CD14-positive monocyte (primary cell): Measurements from ENCODE around the gene RTN4R. TPM values are rescaled to one million over a fixed set of nuclear protein-coding genes. Genes with fewer than 3 reads are reported as not detected.
"Not testable (repeated sequence)": the region's sequence is repeated elsewhere in the genome, so short reads cannot be mapped to it uniquely, and the experiment has no call there.

Source experiments
- DNase-seq, 3 donors: peaks; one replicate each; pipeline ENCODE4 v3.0.0-alpha.2; 2011 to 2022
- H2AFZ ChIP-seq: 2 replicates; pipeline ENCODE4 v1.6.0; 2012; ENCODE audit warnings: mild to moderate bottlenecking, low read depth, low read length, inconsistent platforms; ENCODE audit not compliant: insufficient read depth, poor library complexity, severe bottlenecking
- H3K27ac ChIP-seq, 2 donors: 1 replicate in 1 of 2; 2 replicates in 1 of 2; pipeline ENCODE4 v1.5.1; 2012 to 2013; ENCODE audit warnings: low read length in 2 of 2, control low read depth in 1 of 2, inconsistent platforms in 1 of 2, low read depth in 1 of 2, mild to moderate bottlenecking in 1 of 2
- H3K27me3 ChIP-seq, 2 donors: one replicate each; pipeline versions ENCODE4 v1.6.0 to v1.6.1; 2011 to 2013; ENCODE audit warnings: low read length in 2 of 2; ENCODE audit not compliant: control insufficient read depth in 2 of 2, insufficient read depth in 2 of 2
- H3K36me3 ChIP-seq, 2 donors: replicated peaks in 1 of 2; 1 replicate in 1 of 2; 2 replicates in 1 of 2; pipeline versions ENCODE4 v1.5.1 to v1.6.1; 2012 to 2013; ENCODE audit warnings: low read length in 2 of 2, control low read depth in 1 of 2, inconsistent platforms in 1 of 2, mild to moderate bottlenecking in 1 of 2; ENCODE audit not compliant: insufficient read depth in 2 of 2, control insufficient read depth in 1 of 2
- H3K4me1 ChIP-seq, 2 donors: 1 replicate in 1 of 2; 2 replicates in 1 of 2; pipeline versions ENCODE4 v1.5.1 to v1.6.1; 2012 to 2013; ENCODE audit warnings: low read length in 2 of 2, control low read depth in 1 of 2, inconsistent platforms in 1 of 2, mild to moderate bottlenecking in 1 of 2, moderate library complexity in 1 of 2; ENCODE audit not compliant: insufficient read depth in 2 of 2, control insufficient read depth in 1 of 2
- H3K4me2 ChIP-seq: replicated peaks from 2 replicates; pipeline ENCODE3; 2012; ENCODE audit warnings: low read length, moderate library complexity, mild to moderate bottlenecking; ENCODE audit not compliant: poor library complexity, severe bottlenecking; ENCODE audit errors: extremely low read depth
- H3K4me3 ChIP-seq, 3 experiments: fragments of 200-600 bp in 1 of 3; sonication (generic) in 1 of 3; replicated peaks in 1 of 3; 1 replicate in 2 of 3; 2 replicates in 1 of 3; pipeline ENCODE4 v1.5.1; 2011 to 2013; ENCODE audit warnings: low read length in 3 of 3, mild to moderate bottlenecking in 3 of 3, control low read depth in 2 of 3, low read depth in 2 of 3, inconsistent platforms in 1 of 3, moderate library complexity in 1 of 3
- H3K79me2 ChIP-seq: 2 replicates; pipeline ENCODE4 v1.6.0; 2012; ENCODE audit warnings: mild to moderate bottlenecking, control low read depth, inconsistent platforms, low read length, moderate library complexity; ENCODE audit not compliant: insufficient read depth
- H3K9ac ChIP-seq: 2 replicates; pipeline ENCODE4 v1.6.0; 2017; ENCODE audit warnings: low read length, mild to moderate bottlenecking; ENCODE audit not compliant: insufficient read depth, poor library complexity, severe bottlenecking
- H3K9me3 ChIP-seq, 2 donors: replicated peaks in 1 of 2; 1 replicate in 1 of 2; 2 replicates in 1 of 2; pipeline versions ENCODE4 v1.5.1 to v1.6.1; 2012 to 2013; ENCODE audit warnings: low read length in 2 of 2, control low read depth in 1 of 2; ENCODE audit not compliant: control insufficient read depth in 1 of 2, insufficient read depth in 1 of 2
- H4K20me1 ChIP-seq: 2 replicates; pipeline ENCODE4 v1.6.0; 2012; ENCODE audit warnings: mild to moderate bottlenecking, low read length, control low read depth, moderate library complexity; ENCODE audit not compliant: insufficient read depth
- H3K27ac Mint-ChIP-seq, 7 donors: one replicate each; pipeline ENCODE4 v1.8.0; 2020; ENCODE audit warnings: mild to moderate bottlenecking in 7 of 7, mixed read lengths in 7 of 7, moderate library complexity in 6 of 7, inconsistent platforms in 2 of 7
- H3K27me3 Mint-ChIP-seq, 3 donors: one replicate each; pipeline ENCODE4 v1.8.0; 2021 to 2022; ENCODE audit warnings: low read depth in 3 of 3, mild to moderate bottlenecking in 3 of 3, mixed read lengths in 3 of 3, moderate library complexity in 3 of 3, inconsistent platforms in 1 of 3
- H3K36me3 Mint-ChIP-seq, 2 donors: one replicate each; pipeline ENCODE4 v1.8.0; 2020; ENCODE audit warnings: mixed read lengths in 2 of 2, inconsistent platforms in 1 of 2, mild to moderate bottlenecking in 1 of 2
- H3K4me1 Mint-ChIP-seq: one replicate; pipeline ENCODE4 v1.8.0; 2020; ENCODE audit warnings: mild to moderate bottlenecking, mixed read lengths
- H3K4me3 Mint-ChIP-seq, 2 donors: one replicate each; pipeline ENCODE4 v1.8.0; 2020; ENCODE audit warnings: mild to moderate bottlenecking in 2 of 2, mixed read lengths in 2 of 2, moderate library complexity in 1 of 2
- H3K9me3 Mint-ChIP-seq, 7 donors: one replicate each; pipeline ENCODE4 v1.8.0; 2020 to 2022; ENCODE audit warnings: mixed read lengths in 7 of 7, mild to moderate bottlenecking in 6 of 7, moderate library complexity in 6 of 7, inconsistent platforms in 2 of 7
- CTCF ChIP-seq: fragments of 200-600 bp; IDR thresholded peaks from one replicate; pipeline ENCODE4 v1.8.0; 2022; ENCODE audit warnings: antibody characterized with exemption, mild to moderate bottlenecking
- WGBS: methylation state at CpG from one replicate; pipeline ENCODE4 v1.1.5; 2013; ENCODE audit warnings: missing lambda C conversion rate; ENCODE audit not compliant: insufficient coverage; 5-methylcytosine and 5-hydroxymethylcytosine counted together
- intact Hi-C, 2 donors: fragments of 100-400 bp; cut with micrococcal nuclease; formaldehyde crosslinking; loops; one replicate each; pipeline versions ENCODE4 v1.15.0 to v1.15.1; 2023
- polyA plus RNA-seq, 3 donors: library from polyadenylated mRNA; depleted of rRNA in 1 of 3; unstranded in 2 of 3; stranded (reverse) in 1 of 3; fragments of 300-500 nt in 2 of 3; fragments of >200 nt in 1 of 3; fragmentation: Illumina TruSeq in 2 of 3; gene quantifications; 1 replicate in 2 of 3; 2 replicates in 1 of 3; pipeline ENCODE4 v1.2.3, GENCODE V29; 2012 to 2021

Gene RTN4R
- polyA plus RNA-seq, 3 donors, result not detected

GRCh38 chr22:20271114-20271994, 3.2 kb upstream of the RTN4R start:
- no peaks in the 10 kb centered on the region for H3K9me3 ChIP-seq

GRCh38 chr22:20270190-20271113, 2.3 kb upstream of the RTN4R start:
- 77% methylated on average over 16 of the region's 23 CpGs for WGBS
- not testable (repeated sequence) for H3K9ac ChIP-seq, H4K20me1 ChIP-seq, H3K4me1 ChIP-seq, H3K4me2 ChIP-seq, H3K9me3 Mint-ChIP-seq, H3K9me3 ChIP-seq, H3K27ac ChIP-seq, H3K27ac Mint-ChIP-seq, H3K36me3 ChIP-seq, H3K4me3 ChIP-seq, H3K36me3 Mint-ChIP-seq, H3K4me3 Mint-ChIP-seq, H2AFZ ChIP-seq, H3K79me2 ChIP-seq, DNase-seq, H3K4me1 Mint-ChIP-seq
- H3K27me3 Mint-ChIP-seq, result peaks cover 4 to 23% (median 5%) of the 10 kb centered on the region in 3 donors
- peaks cover 0 to 11% of the 10 kb centered on the region in 2 donors for H3K27me3 ChIP-seq
- intact Hi-C loops, result loop anchor here in 1 of 2 donors (10.0 kb wide), 1 partner anchor 1306 kb away; no protein-coding TSS in a partner anchor

More at GRCh38 chr22:20271114-20271994, 3.2 kb upstream of the RTN4R start:
- Histone ChIP-seq H3K9ac (no peak overlapping the region), H4K20me1 (no peaks in the 10 kb centered on the region), H3K4me1 (peaks cover 4 to 8% of the 10 kb centered on the region in 2 donors), H3K27me3 (peaks cover 0 to 11% of the 10 kb centered on the region in 2 donors), H3K4me3 (no peak overlapping the region), H3K79me2 (no peaks in the 10 kb centered on the region), H3K4me2 (no peak overlapping the region), H3K36me3 (no peaks in the 10 kb centered on the region), H3K27ac (no peak overlapping the region), H2AFZ (no peak overlapping the region)
- WGBS, result 98% methylated on average over 12 of the region's 14 CpGs
- Mint-ChIP-seq H3K4me1 (peaks cover 5% of the 10 kb centered on the region), H3K9me3 (no peaks in the 10 kb centered on the region), H3K27ac (no peak overlapping the region), H3K27me3 (peaks cover 4 to 23% (median 5%) of the 10 kb centered on the region in 3 donors), H3K36me3 (no peaks in the 10 kb centered on the region), H3K4me3 (peak overlapping the region in 1 of 2 donors; percentile 43)
- no peak for DNase-seq
- intact Hi-C loops, result loop anchor here in 1 of 2 donors (10.0 kb wide), 1 partner anchor 1307 kb away; no protein-coding TSS in a partner anchor
- no peak for TF ChIP-seq CTCF

- H3K9ac ChIP-seq, H3K79me2 ChIP-seq, H3K4me1 Mint-ChIP-seq, H4K20me1 ChIP-seq, H3K9me3 ChIP-seq, H3K36me3 Mint-ChIP-seq, H3K4me2 ChIP-seq, H2AFZ ChIP-seq, H3K4me3 Mint-ChIP-seq, H3K9me3 Mint-ChIP-seq, H3K36me3 ChIP-seq, H3K27ac ChIP-seq, DNase-seq, H3K4me1 ChIP-seq, H3K27ac Mint-ChIP-seq, H3K4me3 ChIP-seq: not testable (repeated sequence)
- intact Hi-C loops, result loop anchor here (5.0 to 10.0 kb wide), 2 partner anchors 112 to 1305 kb away; no protein-coding TSS in a partner anchor
- WGBS, result 96% methylated on average over 5 of the region's 8 CpGs
- H3K27me3 ChIP-seq, result peaks cover 0 to 11% of the 10 kb centered on the region in 2 donors
- peaks cover 4 to 23% (median 5%) of the 10 kb centered on the region in 3 donors for H3K27me3 Mint-ChIP-seq
Measured at GRCh38 chr22:20269673-20270072, 1.6 kb upstream of the RTN4R start.
